Measurements from ENCODE around the gene LRMDA. TPM values are rescaled to one million over a fixed set of nuclear protein-coding genes. Genes with fewer than 3 reads are reported as not detected.

LRMDA gene
- total RNA-seq, 1 donor from 2014 or later = 19.4 TPM

- H3K4me1 Mint-ChIP-seq (ENCODE audit: unreplicated experiment) = no peaks in the 10 kb centered on the region
- TF ChIP-seq CTCF (IDR thresholded peaks at IDR 0.05; ENCODE audit: unreplicated experiment) = no peak
- no peaks in the 10 kb centered on the region for H3K36me3 Mint-ChIP-seq (ENCODE audit: low read depth, unreplicated experiment)
- H3K27ac Mint-ChIP-seq (ENCODE audit: unreplicated experiment) = peak overlapping the region; percentile 18
- H3K27me3 Mint-ChIP-seq (ENCODE audit: unreplicated experiment) = no peaks in the 10 kb centered on the region
- no peak overlapping the region for H3K4me3 Mint-ChIP-seq (ENCODE audit: unreplicated experiment)
- no peak for DNase-seq (ENCODE audit: low spot score)
- no peaks in the 10 kb centered on the region for H3K9me3 Mint-ChIP-seq (ENCODE audit: unreplicated experiment)
These were observed 697.8 kb downstream of the LRMDA start for GRCh38 chr10:76129213-76129612.

- Mint-ChIP-seq H3K36me3 (ENCODE audit: low read depth, unreplicated experiment) (no peaks in the 10 kb centered on the region), H3K4me3 (ENCODE audit: unreplicated experiment) (no peak overlapping the region), H3K27me3 (ENCODE audit: unreplicated experiment) (no peaks in the 10 kb centered on the region), H3K27ac (ENCODE audit: unreplicated experiment) (no peak overlapping the region), H3K9me3 (ENCODE audit: unreplicated experiment) (no peaks in the 10 kb centered on the region), H3K4me1 (ENCODE audit: unreplicated experiment) (no peaks in the 10 kb centered on the region)
- no peak for DNase-seq (ENCODE audit: low spot score)
- TF ChIP-seq CTCF (IDR thresholded peaks at IDR 0.05; ENCODE audit: unreplicated experiment) = no peak
These were observed 699.5 kb downstream of the LRMDA start for GRCh38 chr10:76130892-76131291.

DNA sequence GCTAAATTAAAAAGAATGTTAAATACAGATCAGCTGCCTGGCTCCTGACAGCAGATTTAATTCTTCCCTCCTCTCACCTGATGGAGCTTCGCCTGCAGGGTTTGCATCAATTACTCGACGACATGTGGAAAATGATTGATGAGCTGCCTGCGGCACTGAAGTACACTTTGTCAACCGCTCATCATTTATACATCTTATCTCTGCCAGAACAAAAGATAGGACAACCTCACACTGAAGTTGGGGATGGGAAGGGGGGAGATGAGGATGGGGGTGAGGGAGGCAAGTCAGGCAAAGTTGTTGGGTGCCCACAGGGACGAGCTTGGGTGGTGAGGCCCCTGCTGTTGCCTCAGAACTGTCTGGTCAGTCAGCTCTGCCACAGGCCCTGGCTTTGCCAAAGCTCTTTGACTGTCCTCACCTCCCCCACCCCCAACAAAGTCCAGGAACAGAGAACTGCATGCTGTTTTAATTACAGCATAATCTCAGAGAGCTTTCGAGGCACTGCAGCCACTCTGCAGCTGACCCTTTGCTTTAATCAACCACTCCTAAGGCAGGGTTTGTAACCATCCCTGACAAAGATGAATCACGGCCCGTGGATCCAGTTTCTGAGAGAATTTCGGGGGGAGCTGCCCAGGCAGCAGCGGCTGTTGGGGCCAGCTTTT lies 702.3 kb downstream of the LRMDA start:
- no peak overlapping the region for H3K4me3 Mint-ChIP-seq (ENCODE audit: unreplicated experiment)
- H3K27ac Mint-ChIP-seq (ENCODE audit: unreplicated experiment) = no peak overlapping the region
- no peak for TF ChIP-seq CTCF (IDR thresholded peaks at IDR 0.05; ENCODE audit: unreplicated experiment)
- no peaks in the 10 kb centered on the region for H3K36me3 Mint-ChIP-seq (ENCODE audit: low read depth, unreplicated experiment)
- no peak for DNase-seq (ENCODE audit: low spot score)
- H3K9me3 Mint-ChIP-seq (ENCODE audit: unreplicated experiment) = no peaks in the 10 kb centered on the region
- H3K27me3 Mint-ChIP-seq (ENCODE audit: unreplicated experiment) = no peaks in the 10 kb centered on the region
- H3K4me1 Mint-ChIP-seq (ENCODE audit: unreplicated experiment) = no peaks in the 10 kb centered on the region

DNA sequence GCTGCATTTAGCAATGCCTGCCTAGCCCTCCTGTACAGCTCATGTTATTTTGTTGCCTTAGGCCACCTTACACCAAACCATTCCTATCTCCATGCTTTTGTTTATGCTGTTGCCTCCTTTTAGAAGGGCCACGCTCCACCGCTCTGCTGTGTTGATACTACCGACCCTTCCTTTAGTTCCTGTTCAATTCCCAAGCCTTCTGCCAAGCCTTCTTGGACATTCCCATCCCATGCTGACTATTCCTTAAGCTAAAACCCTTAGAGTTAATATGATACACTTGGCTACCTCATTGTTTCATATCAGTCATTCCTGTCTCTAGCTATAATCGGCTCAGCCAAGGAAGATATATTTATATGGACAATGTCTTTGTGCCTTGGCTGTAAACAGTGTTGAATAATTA lies 705.5 kb downstream of the LRMDA start:
- no peak for TF ChIP-seq CTCF (IDR thresholded peaks at IDR 0.05; ENCODE audit: unreplicated experiment)
- Mint-ChIP-seq H3K4me3 (ENCODE audit: unreplicated experiment) (no peak overlapping the region), H3K9me3 (ENCODE audit: unreplicated experiment) (no peaks in the 10 kb centered on the region), H3K36me3 (ENCODE audit: low read depth, unreplicated experiment) (no peaks in the 10 kb centered on the region), H3K27me3 (ENCODE audit: unreplicated experiment) (no peaks in the 10 kb centered on the region), H3K4me1 (ENCODE audit: unreplicated experiment) (peaks cover 3% of the 10 kb centered on the region), H3K27ac (ENCODE audit: unreplicated experiment) (no peak overlapping the region)
- no peak for DNase-seq (ENCODE audit: low spot score)

DNA sequence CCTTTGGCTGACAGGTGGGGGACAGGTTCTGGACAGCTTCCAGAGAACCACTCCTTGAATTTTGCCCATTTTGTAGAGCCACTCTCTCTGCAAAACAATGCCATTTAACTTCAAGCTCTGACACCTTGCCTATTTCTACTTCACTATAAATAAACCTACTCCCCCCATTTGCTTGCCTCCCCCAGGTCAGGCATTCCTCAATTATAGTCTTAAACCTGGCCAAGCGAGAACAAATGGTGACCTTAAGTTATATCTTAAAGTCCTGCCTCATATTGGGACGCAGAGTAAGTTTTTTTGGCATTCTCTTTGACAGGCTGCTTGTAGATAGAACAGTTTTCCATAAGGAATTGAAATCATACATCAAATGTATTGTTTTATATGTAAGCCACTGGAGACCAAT lies 706.9 kb downstream of the LRMDA start:
- no peak for TF ChIP-seq CTCF (IDR thresholded peaks at IDR 0.05; ENCODE audit: unreplicated experiment)
- Mint-ChIP-seq H3K27me3 (ENCODE audit: unreplicated experiment) (no peaks in the 10 kb centered on the region), H3K4me1 (ENCODE audit: unreplicated experiment) (peaks cover 3% of the 10 kb centered on the region), H3K4me3 (ENCODE audit: unreplicated experiment) (no peak overlapping the region), H3K36me3 (ENCODE audit: low read depth, unreplicated experiment) (no peaks in the 10 kb centered on the region), H3K9me3 (ENCODE audit: unreplicated experiment) (no peaks in the 10 kb centered on the region), H3K27ac (ENCODE audit: unreplicated experiment) (no peak overlapping the region)
- DNase-seq (ENCODE audit: low spot score) = no peak
